Renal pelvis (tissue), 4 donors: ENCODE results near the gene PAIP2B. TPM values are rescaled to one million over a fixed set of nuclear protein-coding genes. Genes with fewer than 3 reads are reported as not detected.

Experiments
- DNase-seq: peaks from one replicate; pipeline ENCODE4 v3.0.0-alpha.2; 2013
- polyA plus RNA-seq, 3 donors: library from polyadenylated mRNA; unstranded; fragments of 120-200 nt; gene quantifications; one replicate each; pipeline ENCODE4 v1.2.1, GENCODE V29; 2013; ENCODE audit not compliant: insufficient read length in 3 of 3

Gene PAIP2B
- polyA plus RNA-seq, 3 donors, result 18.7 to 24.3 (median 20.8) TPM

- peak; percentile 61 for DNase-seq
Measured at GRCh38 chr2:71156573-71156972, 70.3 kb downstream of the PAIP2B start.

DNA sequence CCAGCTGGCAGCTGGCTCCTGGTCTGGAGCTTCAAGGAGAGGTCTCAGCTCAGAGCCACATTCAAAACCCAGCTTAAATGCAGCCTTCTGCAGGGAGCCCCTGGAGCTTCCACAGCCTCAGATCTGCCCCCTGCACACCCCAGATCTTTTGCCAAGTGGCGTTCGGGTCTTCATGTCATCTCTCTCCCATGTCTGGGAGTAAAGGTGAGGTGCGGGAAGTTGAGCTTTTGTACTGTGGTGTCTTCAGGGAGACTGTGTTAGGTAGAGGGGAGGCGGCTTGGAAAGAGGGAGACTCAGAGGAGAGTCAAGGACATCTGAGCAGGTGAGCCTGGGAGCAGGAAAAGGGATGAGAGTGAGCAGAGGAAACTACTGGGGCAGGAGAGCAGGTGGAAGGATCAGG, 71.1 kb downstream of the PAIP2B start:
- DNase-seq, result no peak

- DNase-seq, result no peak
Measured at GRCh38 chr2:71154798-71155197, 72.1 kb downstream of the PAIP2B start.

- DNase-seq, result no peak
Measured at GRCh38 chr2:71154279-71154678, 72.6 kb downstream of the PAIP2B start.

DNA sequence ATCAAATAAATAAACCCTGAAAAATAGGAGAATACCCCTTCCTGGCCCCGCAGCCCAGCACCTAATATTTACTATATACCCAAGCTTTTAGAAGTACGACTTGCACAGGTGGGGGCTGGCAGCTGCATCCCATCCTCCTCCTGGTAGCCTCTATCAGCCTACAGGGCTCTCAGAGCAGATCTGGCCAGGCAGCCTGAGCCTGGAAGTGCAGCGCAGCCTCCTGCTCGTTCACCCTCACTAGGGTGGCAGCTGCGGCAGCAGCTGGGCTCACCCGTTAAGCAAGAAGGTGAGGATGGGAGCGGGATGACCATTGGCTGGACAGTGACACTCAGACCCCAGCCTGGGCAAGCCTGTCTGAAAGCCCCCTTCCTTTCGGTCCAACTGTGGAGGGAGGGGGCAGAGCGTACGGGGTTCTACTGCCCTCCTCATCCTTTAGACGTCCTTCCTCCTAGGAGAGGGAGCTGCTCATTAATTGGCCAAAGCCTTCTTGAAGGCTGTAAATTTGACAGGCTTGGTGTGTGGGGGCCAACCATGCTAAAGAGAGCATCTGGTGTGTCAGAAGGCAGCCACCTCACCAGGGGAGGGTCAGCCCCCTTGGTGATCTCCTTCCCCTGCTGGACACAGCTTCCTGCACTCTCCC, 73.2 kb downstream of the PAIP2B start:
- no peak for DNase-seq

DNA sequence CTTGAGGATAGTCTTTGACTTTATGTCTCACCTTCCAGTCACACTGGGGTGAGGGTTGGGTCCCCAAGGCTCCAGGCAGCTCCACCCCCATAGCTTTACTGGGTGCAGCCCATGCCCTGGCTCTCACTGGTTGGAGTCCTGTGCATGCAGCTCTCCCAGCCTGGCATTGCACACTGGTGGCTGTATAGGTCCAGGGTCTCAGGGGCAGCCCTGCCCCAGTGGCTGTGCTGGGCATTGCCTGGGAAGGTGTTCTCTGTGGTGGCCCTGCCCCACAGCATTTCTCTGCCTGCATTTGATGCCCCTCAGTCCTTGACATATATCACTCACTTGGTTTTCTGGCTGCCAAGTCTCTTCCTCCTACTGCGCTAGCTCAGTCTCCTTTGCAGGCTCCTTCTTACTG, 75.3 kb downstream of the PAIP2B start:
- DNase-seq, result no peak

DNA sequence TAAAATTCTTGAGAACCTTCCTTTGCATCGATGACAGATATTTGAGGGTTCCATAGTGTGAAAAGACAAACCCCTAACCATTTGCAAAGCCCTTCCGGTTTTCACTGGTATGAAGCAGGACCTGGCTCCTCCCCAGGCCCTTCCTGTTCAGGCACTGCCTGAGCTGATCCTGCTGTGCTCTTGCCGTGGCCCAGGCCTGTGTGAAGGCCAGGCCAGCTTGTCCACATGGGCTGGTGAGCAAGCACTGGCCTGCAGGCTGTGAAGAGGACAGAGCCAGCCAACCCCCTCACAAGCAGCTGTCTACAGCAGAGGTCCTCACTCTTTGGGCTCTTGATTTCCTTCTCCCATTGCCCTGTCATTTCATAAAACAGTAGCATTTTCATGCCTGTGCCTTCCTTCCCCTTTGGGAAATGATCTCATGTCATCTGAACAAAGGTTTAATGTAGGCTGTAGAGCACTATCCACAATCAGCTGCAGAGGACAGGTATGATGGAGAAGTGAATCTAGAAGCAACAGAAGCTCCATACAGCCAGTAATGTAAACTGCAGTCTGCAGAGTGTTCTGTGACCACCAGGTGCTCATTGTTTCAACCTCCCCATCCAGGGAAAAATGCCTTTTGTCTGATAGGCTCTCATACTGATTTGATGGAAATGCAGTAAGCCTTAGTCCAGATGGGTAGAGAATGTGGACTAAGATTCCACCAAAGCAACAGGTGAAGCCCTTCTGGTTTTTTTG, 76.7 kb downstream of the PAIP2B start:
- DNase-seq, result no peak

DNA sequence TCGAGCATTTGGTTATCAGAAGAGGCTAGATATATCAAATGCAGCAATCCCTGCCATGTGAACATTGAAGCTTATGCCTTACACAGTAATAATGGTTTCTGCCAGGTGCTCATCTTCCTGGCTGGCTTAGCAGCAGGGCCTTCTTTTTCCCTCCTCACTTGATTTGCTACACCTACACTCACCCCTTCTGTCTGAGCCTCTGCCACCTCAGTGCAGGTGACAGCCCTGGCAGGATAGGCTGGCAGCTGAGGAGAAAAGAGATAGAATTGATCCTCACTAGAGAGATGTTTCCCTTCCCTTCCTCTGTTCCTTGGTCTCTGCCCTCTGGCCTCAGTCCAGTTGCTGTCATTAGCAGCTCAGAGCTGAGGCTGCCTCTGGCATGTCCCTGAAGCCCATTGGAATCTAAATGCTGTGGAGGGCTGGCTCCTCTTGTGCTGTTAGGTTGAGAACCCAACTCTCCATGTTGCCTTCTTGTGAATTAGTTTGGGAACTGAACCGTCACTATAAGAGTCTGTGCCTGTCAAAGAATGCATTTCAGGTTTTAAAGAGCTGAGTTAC, 78.3 kb downstream of the PAIP2B start:
- DNase-seq, result no peak

GRCh38 chr2:71143782-71144181, 83.1 kb downstream of the PAIP2B start:
- DNase-seq, result no peak

DNA sequence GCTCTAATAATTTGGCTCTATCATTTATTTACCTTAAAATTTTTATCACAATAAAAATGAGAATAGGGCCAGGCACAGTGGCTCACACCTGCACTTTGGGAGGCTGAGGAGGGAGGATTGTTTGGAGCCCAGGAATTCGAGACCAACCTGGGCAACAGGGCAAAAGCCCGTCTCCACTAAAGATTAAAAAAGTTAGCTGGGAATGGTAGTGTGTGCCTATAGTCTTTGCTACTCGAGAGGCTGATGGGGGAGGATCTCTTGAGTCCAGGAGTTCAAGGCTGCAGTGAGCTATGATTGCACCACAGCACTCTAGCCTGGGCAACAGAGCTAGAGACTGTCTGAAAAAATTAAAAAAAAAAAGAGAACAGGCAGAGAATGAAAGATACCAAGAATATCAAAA, 90.7 kb downstream of the PAIP2B start:
- no peak for DNase-seq

DNA sequence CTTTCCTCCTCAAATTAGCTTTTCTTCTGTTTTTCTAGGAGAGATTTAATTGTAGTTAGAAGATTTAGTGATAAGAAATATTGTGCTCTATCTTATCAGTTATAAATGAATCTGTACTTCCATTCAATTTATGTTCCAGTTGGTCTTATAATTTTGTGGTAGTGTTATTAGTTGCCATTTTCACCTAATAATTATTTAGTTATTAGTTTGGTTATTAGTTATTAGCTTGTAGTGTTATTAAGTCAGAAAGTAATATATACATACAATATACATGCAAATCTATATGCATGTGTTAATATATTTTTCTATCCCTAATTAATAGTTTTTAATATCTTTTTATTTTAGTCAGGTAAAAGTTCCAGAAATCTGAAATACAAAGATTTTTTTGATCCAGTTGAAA, 93.3 kb downstream of the PAIP2B start:
- no peak for DNase-seq

Other genes starting within 250 kb of the PAIP2B start
- 1 to 10 TPM in 1 of 3 donors, under 1 TPM in 2; 0.84 to 1.0 (median 0.89) TPM for gene ANKRD53, start 248.5 kb downstream of the PAIP2B start, polyA plus RNA-seq
- gene TEX261, start 232.2 kb downstream of the PAIP2B start, polyA plus RNA-seq, result 10 to 100 TPM; 55.9 to 69.4 (median 56.7) TPM
- gene NAGK, start 158.5 kb downstream of the PAIP2B start, polyA plus RNA-seq, result 100 to 1,000 TPM in 2 of 3 donors, 10 to 100 TPM in 1; 82.8 to 113 (median 103) TPM
- 10 to 100 TPM; 21.8 to 25.9 (median 22.6) TPM for gene MCEE, start 96.9 kb downstream of the PAIP2B start, polyA plus RNA-seq
- gene MPHOSPH10, start 96.5 kb downstream of the PAIP2B start, polyA plus RNA-seq, result 10 to 100 TPM; 42.1 to 46.3 (median 45.7) TPM
- 100 to 1,000 TPM; 186 to 247 (median 195) TPM for gene ZNF638, start 104.7 kb upstream of the PAIP2B start, polyA plus RNA-seq
- gene DYSF, start 226.5 kb upstream of the PAIP2B start, polyA plus RNA-seq, result 10 to 100 TPM; 15.3 to 21.3 (median 17.3) TPM